Islet of Langerhans (tissue), 1 donor: ENCODE results near the gene AOPEP.

Source experiments
- FAIRE-seq: peaks from one replicate; lab custom pipeline; 2011; peaks lifted over from hg19 to GRCh38; lab: Jason Lieb, UNC

The AOPEP gene

DNA sequence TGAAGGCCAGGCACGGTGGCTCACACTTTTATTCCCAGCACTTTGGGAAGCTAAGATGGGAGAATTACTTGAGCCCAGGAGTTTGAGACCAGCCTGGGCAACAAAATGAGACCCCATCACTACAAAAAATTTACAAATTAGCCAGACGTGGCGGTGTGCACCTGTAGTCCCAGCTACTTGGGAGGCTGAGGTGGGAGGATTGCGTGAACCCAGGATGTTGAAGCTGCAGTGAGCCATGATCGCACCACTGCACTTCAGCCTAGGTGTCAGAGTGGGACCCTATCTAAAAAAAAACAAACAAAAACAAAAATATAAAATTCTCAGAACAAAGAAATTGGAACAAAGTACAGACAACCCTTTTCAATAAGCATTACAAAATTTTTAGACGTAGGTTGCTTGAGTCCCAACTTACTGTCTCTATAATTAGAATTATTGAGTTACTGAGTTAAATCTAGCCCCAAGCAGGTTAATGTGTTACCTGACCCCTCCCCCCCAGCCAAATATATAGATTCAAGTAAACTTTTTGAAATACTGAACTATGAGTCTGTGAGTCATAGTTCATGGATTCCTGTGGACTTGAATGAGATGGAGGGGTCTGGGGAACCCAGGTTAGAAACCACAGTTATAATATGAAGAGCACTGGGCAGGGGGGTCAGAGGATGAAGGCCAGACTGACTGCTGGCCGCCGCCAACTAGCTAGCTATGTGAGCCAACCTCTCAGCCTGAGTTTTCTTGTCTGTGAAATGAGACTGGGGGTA is 173.1 kb downstream of the AOPEP start:
- FAIRE-seq: no peak

DNA sequence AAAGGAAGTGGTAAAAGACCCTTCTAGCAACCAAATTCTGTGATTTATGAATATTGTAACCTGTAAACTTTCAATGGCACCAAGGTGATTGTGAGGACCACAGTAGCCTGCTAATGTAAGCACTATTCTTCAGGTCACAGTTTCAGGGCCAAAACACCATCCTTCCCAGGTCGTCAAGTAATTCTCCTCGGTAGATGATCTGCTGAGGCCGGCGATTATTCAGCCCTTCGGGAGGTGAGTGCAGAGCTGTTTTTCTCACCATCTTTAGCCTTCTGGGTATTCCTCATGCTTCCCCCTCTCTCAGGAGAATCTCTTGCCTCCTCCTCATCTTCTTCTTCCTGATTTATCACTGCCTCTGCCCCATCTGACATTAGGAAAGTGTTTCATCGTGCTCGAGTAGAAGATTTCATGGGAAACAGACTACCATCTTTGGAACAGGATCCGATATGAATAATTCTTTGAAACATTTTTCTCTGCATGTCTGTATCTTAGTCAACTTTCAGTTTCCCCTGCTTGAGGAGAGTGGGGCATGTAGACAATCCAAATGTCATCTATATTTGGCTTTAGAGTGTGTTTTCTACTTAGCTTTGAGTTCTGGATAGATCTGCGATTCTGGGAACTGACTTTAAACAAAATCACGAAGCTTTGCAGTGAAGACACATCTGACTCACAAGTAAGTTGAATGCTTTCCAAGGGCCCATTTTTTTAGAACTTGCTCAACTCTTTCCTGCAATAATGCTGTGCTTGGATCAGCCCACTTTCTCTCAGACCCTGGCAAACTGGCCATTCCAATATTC is 173.9 kb downstream of the AOPEP start:
- FAIRE-seq: no peak

GRCh38 chr9:94901019-94901363 is 174.5 kb downstream of the AOPEP start:
- FAIRE-seq: no peak

DNA sequence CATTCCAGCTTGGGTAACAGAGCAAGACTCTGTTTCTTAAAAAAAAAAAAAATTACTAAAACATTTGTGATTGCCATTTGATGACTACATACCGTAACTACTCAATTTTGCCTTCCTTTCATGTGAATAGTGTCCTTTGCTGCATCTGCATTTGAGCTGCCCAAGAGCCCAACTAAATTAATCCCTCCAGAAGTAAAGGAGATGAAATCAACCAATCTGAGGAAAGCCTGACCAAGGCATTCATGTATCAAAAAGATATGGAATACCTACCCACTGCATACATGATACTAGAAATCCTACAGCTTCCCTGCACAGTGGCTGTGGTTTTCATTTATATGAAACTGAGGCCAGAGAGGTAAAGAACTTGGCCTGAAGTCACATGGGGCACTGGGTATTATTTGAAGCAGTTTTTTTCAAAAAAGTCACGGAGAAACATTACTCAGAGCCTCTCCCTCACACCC is 177.5 kb downstream of the AOPEP start:
- no peak for FAIRE-seq

- FAIRE-seq: no peak
Measured at GRCh38 chr9:94904806-94905205, 178.3 kb downstream of the AOPEP start.

GRCh38 chr9:94905606-94906005 is 179.1 kb downstream of the AOPEP start:
- FAIRE-seq: no peak

GRCh38 chr9:94906181-94906580 is 179.7 kb downstream of the AOPEP start:
- FAIRE-seq: no peak

DNA sequence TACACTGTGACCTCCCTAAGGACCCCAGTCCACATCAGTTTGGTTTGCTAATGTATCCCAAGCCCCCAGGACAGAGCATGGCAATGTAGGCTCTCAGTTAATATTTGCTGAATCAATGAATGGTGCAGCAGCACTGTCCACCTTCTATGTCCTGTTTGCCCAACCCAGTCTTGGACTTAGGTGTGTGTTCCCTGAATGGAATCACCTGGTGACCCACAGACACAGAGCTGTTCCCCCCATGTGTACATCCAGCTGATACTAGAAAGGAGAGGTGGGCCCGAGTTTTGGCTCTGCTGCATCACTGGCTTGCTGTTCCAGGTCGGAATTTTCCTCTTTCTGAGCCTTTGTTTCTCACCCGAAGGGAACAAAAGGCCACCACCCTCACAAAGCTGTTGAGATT is 180.2 kb downstream of the AOPEP start:
- FAIRE-seq: no peak

DNA sequence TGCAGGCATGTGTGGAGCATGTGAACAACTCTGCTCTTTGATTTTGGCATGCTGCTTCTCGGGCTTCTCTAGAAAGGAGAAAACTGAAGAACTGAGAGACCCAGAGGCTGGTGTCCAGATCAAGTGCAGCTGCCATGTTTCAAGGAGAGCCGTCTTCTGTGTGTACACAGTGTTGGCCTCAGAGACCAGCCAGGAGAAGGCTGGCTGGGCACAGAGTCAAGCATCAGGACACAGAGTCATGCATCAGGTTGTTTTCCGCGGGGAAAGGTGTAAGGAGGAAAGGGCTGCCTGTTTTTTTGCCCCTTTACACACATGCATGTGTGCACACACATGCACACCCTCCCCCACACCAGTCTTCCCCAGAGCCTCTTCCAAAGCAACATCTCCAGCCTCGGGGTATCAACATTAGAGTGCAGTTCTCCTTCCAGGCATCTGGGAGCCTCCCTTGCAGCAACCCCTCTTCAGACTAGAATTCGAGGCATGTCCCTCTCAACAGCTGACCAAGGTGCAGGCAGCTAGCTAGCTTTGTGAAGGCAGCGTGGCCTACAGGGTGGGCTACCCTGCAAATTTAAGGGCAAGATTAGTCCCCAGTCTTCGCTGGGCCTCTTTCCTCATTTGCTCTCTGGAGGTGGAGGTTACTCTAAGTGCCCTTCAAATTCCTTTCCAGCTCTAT is 180.9 kb downstream of the AOPEP start:
- FAIRE-seq: no peak

- no peak for FAIRE-seq
Measured at GRCh38 chr9:94908011-94908563, 181.6 kb downstream of the AOPEP start.

GRCh38 chr9:94908583-94909249 is 182.2 kb downstream of the AOPEP start:
- peak; percentile 99 for FAIRE-seq

DNA sequence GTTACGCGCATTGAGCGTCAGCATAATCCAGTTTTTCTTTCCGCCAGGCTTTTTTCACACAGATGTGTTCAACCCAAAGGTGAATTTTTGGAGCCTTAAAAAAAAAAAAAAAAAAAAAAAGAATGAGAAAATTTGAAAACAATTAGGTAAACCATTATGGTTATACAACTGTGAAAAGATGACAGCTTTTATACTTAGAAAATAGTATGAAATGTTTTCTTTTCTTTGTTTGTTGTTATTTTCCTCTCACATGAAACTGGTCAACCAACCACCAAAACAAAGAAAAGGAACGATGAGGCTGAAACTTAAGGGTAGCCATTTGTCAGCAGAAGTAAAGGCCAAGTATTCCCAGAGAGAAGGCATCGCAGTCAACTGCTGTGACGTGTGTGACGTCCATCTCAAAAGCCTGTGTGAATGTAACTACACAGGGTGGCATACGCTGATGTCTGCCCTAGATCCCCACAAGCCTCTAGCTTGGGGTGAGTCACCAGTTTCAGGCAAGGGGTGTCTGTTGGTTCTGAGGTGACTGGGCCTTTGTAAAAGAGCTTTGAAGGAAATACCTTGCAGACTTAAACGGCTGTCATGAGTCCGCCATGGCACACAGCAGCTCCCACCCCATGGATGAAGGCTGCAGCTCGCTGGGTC is 182.9 kb downstream of the AOPEP start:
- FAIRE-seq: no peak

DNA sequence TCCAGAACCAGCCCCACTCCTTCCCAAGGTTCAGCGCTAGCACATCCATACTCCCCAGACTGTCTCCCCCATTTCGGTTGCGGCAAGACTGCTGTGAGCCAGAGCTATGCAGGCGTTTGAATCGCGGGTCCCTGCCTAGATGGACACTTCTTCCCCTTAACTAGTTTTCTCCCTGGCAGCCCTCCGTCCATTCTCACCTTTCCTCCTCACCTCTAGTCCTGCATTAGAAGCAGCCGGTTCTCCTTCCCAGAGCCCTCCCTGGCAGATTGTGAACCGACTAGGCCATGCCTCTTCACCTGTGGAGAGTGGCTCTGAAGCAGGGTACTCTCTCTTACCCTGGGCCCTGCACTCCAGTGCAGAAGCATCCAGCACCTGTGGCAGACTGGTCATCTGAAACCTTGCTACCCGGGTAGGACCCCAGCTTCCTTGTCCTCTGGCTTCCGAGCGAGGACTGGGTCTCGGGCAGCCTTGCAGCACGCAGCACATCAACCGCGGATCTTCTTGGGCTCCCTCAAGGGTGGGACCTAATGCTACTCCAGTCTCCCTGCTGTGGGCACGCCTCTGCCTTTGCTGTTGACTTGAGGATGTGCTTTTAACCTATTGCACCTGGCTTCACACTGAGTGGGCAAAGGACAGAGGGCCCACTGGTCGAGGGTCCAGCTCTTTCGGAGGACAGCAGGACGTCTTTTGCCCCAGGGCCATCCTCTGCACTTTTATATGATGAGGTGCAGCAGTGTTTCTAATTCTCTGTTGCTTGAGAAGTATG is 183.6 kb downstream of the AOPEP start:
- FAIRE-seq: no peak

GRCh38 chr9:94911211-94911610 is 184.7 kb downstream of the AOPEP start:
- FAIRE-seq: no peak

- no peak for FAIRE-seq
Measured at GRCh38 chr9:94911986-94912635, 185.6 kb downstream of the AOPEP start.

GRCh38 chr9:94912700-94913249 is 186.3 kb downstream of the AOPEP start:
- FAIRE-seq: no peak

GRCh38 chr9:94913550-94913949 is 187.1 kb downstream of the AOPEP start:
- FAIRE-seq: peak; percentile 98

GRCh38 chr9:94915476-94916450 is 189.3 kb downstream of the AOPEP start:
- no peak for FAIRE-seq

DNA sequence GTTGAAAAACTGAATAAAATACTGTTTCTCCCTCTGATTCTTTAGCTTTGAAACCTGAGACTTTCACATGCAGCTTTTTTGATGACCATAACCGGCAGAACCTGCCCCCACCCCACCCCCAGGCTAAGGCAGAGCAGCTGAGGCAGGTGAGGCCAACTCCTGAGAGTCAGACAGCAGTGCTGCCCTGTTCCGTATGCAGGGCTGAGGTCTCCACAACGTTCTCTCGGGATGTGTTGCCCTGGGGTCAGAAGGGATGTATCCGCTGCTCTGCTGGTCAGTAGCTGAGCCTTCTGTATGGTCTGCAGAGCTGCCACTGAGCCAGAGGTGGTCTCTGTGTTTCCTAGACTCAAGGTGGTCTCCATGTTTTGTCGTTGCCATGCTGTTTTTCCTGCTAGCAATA is 190.5 kb downstream of the AOPEP start:
- no peak for FAIRE-seq
